ENCODE results near the gene AKR1B15. TPM values are rescaled to one million over a fixed set of nuclear protein-coding genes. Genes with fewer than 3 reads are reported as not detected.

The AKR1B15 gene
- total RNA-seq, 1 donor from 2014 or later = not detected

- no peaks in the 10 kb centered on the region for H3K36me3 ChIP-seq
- peaks cover 9% of the 10 kb centered on the region for H3K4me1 Mint-ChIP-seq
- TF ChIP-seq CTCF (IDR thresholded peaks at IDR 0.05) (no peak), EZH2 (IDR thresholded peaks at IDR 0.05) (no peak), EZH2phosphoT487 (IDR thresholded peaks at IDR 0.05) (no peak)
- no peaks in the 10 kb centered on the region for H3K9me3 ChIP-seq (ENCODE audit: low read depth)
- H3F3A ChIP-seq (ENCODE audit: low read depth) = no peaks in the 10 kb centered on the region
- no peaks in the 10 kb centered on the region for H3K9me3 Mint-ChIP-seq
- H3K36me3 Mint-ChIP-seq = no peaks in the 10 kb centered on the region
- peaks cover 8% of the 10 kb centered on the region for H3K27me3 Mint-ChIP-seq (ENCODE audit: insufficient read depth, low read depth)
- no peak overlapping the region for H3K4me3 ChIP-seq
- no peak overlapping the region for H3K27ac ChIP-seq
- no peak for DNase-seq (ENCODE audit: low spot score)
- H3K27ac Mint-ChIP-seq = no peak overlapping the region
- H2AFZ ChIP-seq (replicated peaks) = no peak overlapping the region
- no peaks in the 10 kb centered on the region for H3K79me2 ChIP-seq (ENCODE audit: low read depth)
- no peak overlapping the region for H3K4me3 Mint-ChIP-seq
- no peaks in the 10 kb centered on the region for H4K20me1 ChIP-seq (ENCODE audit: low read depth)
- H3K4me2 ChIP-seq = no peak overlapping the region
- no peaks in the 10 kb centered on the region for H3K4me1 ChIP-seq
- peaks cover 12% of the 10 kb centered on the region for H3K27me3 ChIP-seq
- H3K9ac ChIP-seq = no peak overlapping the region
These were observed 34.8 kb upstream of the AKR1B15 start for GRCh38 chr7:134514106-134514505.

GRCh38 chr7:134514663-134515062 lies 34.2 kb upstream of the AKR1B15 start:
- Histone ChIP-seq H3K27ac (no peak overlapping the region), H4K20me1 (ENCODE audit: low read depth) (no peaks in the 10 kb centered on the region), H3K9me3 (ENCODE audit: low read depth) (no peaks in the 10 kb centered on the region), H3F3A (ENCODE audit: low read depth) (no peaks in the 10 kb centered on the region), H3K79me2 (ENCODE audit: low read depth) (no peaks in the 10 kb centered on the region), H3K9ac (no peak overlapping the region), H3K36me3 (no peaks in the 10 kb centered on the region), H3K4me2 (no peak overlapping the region), H3K4me3 (no peak overlapping the region), H3K4me1 (no peaks in the 10 kb centered on the region), H2AFZ (replicated peaks) (no peak overlapping the region), H3K27me3 (peaks cover 12% of the 10 kb centered on the region)
- peaks cover 9% of the 10 kb centered on the region for H3K4me1 Mint-ChIP-seq
- H3K27me3 Mint-ChIP-seq (ENCODE audit: insufficient read depth, low read depth) = peaks cover 6% of the 10 kb centered on the region
- TF ChIP-seq EZH2phosphoT487 (IDR thresholded peaks at IDR 0.05) (no peak), CTCF (IDR thresholded peaks at IDR 0.05) (peak; percentile 84)
- no peak overlapping the region for H3K27ac Mint-ChIP-seq
- H3K36me3 Mint-ChIP-seq = no peaks in the 10 kb centered on the region
- no peaks in the 10 kb centered on the region for H3K9me3 Mint-ChIP-seq
- no peak overlapping the region for H3K4me3 Mint-ChIP-seq
- DNase-seq (ENCODE audit: low spot score) = peak; percentile 81

- no peak for DNase-seq (ENCODE audit: low spot score)
- Histone ChIP-seq H3K9me3 (ENCODE audit: low read depth) (no peaks in the 10 kb centered on the region), H2AFZ (replicated peaks) (no peak overlapping the region), H3K79me2 (ENCODE audit: low read depth) (no peaks in the 10 kb centered on the region), H3K27me3 (peaks cover 12% of the 10 kb centered on the region), H3K4me3 (no peak overlapping the region), H3K4me1 (no peaks in the 10 kb centered on the region), H3K4me2 (no peak overlapping the region), H4K20me1 (ENCODE audit: low read depth) (no peaks in the 10 kb centered on the region), H3K36me3 (no peaks in the 10 kb centered on the region), H3F3A (ENCODE audit: low read depth) (no peaks in the 10 kb centered on the region), H3K9ac (no peak overlapping the region), H3K27ac (no peak overlapping the region)
- H3K4me3 Mint-ChIP-seq = no peak overlapping the region
- no peaks in the 10 kb centered on the region for H3K9me3 Mint-ChIP-seq
- H3K27me3 Mint-ChIP-seq (ENCODE audit: insufficient read depth, low read depth) = peaks cover 9% of the 10 kb centered on the region
- no peaks in the 10 kb centered on the region for H3K36me3 Mint-ChIP-seq
- peaks cover 9% of the 10 kb centered on the region for H3K4me1 Mint-ChIP-seq
- TF ChIP-seq EZH2 (IDR thresholded peaks at IDR 0.05) (no peak), CTCF (IDR thresholded peaks at IDR 0.05) (no peak), EZH2phosphoT487 (IDR thresholded peaks at IDR 0.05) (no peak)
- H3K27ac Mint-ChIP-seq = no peak overlapping the region
These were observed 33.1 kb upstream of the AKR1B15 start for GRCh38 chr7:134515569-134516468.

Measured in neural progenitor cell (in vitro differentiated cells).